OCI-LY1 (cell line): ENCODE data around the gene TRIM10.

Source experiments
- H2AFZ ChIP-seq: fragments of 200-600 bp; sonication (generic), shearing (Covaris generic); 2 replicates; pipeline ENCODE4 v1.6.0; 2014; ENCODE audit warnings: antibody characterized with exemption, mild to moderate bottlenecking, low read length
- H3F3A ChIP-seq: fragments of 200-600 bp; sonication (generic), shearing (Covaris generic); 2 replicates; pipeline ENCODE4 v1.6.0; 2014; ENCODE audit warnings: mild to moderate bottlenecking, antibody characterized with exemption, low read length, moderate library complexity; ENCODE audit not compliant: insufficient read depth
- H3K27ac ChIP-seq: fragments of 200-600 bp; sonication (generic); 2 replicates; pipeline ENCODE4 v1.5.1; 2014; ENCODE audit warnings: low read length, mixed run types, mild to moderate bottlenecking, low read depth; ENCODE audit not compliant: poor library complexity, severe bottlenecking
- H3K27me3 ChIP-seq: fragments of 200-600 bp; sonication (generic); 2 replicates; pipeline ENCODE4 v1.6.0; 2014; ENCODE audit warnings: antibody characterized with exemption, mild to moderate bottlenecking, low read length, moderate library complexity; ENCODE audit not compliant: insufficient read depth
- H3K36me3 ChIP-seq: fragments of 200-600 bp; sonication (generic); 2 replicates; pipeline ENCODE4 v1.6.1; 2014; ENCODE audit warnings: mild to moderate bottlenecking, antibody characterized with exemption, low read length, moderate library complexity, mixed read lengths; ENCODE audit not compliant: insufficient read depth
- H3K4me1 ChIP-seq: fragments of 200-600 bp; sonication (generic); 2 replicates; pipeline ENCODE4 v1.5.1; 2014; ENCODE audit warnings: mild to moderate bottlenecking, low read length, moderate library complexity; ENCODE audit not compliant: insufficient read depth, severe bottlenecking
- H3K4me2 ChIP-seq: fragments of 200-600 bp; sonication (generic), shearing (Covaris generic); 2 replicates; pipeline ENCODE4 v1.6.1; 2014; ENCODE audit warnings: low read length
- H3K4me3 ChIP-seq: fragments of 200-600 bp; sonication (generic); 2 replicates; pipeline ENCODE4 v1.5.1; 2014; ENCODE audit warnings: low read length, low read depth, mild to moderate bottlenecking, mixed read lengths; ENCODE audit not compliant: poor library complexity, severe bottlenecking
- H3K79me2 ChIP-seq: fragments of 200-600 bp; shearing (Covaris generic); 2 replicates; pipeline ENCODE4 v1.6.1; 2016; ENCODE audit warnings: mixed run types, low read length, mixed read lengths; ENCODE audit not compliant: insufficient read depth
- H3K9ac ChIP-seq: fragments of 200-600 bp; sonication (generic), shearing (Covaris generic); 2 replicates; pipeline ENCODE4 v1.6.1; 2014; ENCODE audit warnings: mild to moderate bottlenecking, low read length, mixed read lengths
- H3K9me2 ChIP-seq: fragments of 200-600 bp; sonication (generic), shearing (Covaris generic); 2 replicates; pipeline ENCODE4 v1.6.1; 2014; ENCODE audit warnings: low read depth, mild to moderate bottlenecking, low read length, mixed read lengths
- H3K9me3 ChIP-seq: fragments of 200-600 bp; shearing (Covaris generic); 2 replicates; pipeline ENCODE4 v1.6.1; 2014; ENCODE audit warnings: low read length, mixed read lengths
- H4K20me1 ChIP-seq: fragments of 200-600 bp; sonication (generic), shearing (Covaris generic); 2 replicates; pipeline ENCODE4 v1.6.0; 2016; ENCODE audit warnings: mild to moderate bottlenecking, low read length; ENCODE audit not compliant: insufficient read depth
- EZH2 ChIP-seq: fragments of 200-600 bp; sonication (generic), shearing (Covaris generic); IDR thresholded peaks from 2 replicates; pipeline ENCODE4 v1.8.0; 2017; ENCODE audit warnings: borderline replicate concordance, mixed run types, mild to moderate bottlenecking, antibody characterized with exemption, low read length, moderate library complexity, mixed read lengths
- TF ChIP-seq, protein P1 (sequence below): fragments of 200-600 bp; sonication (generic), shearing (Covaris generic); IDR thresholded peaks from 2 replicates; pipeline ENCODE4 v1.5.1; 2017; ENCODE audit warnings: mild to moderate bottlenecking, antibody characterized with exemption, low read length, moderate library complexity, mixed read lengths

The TRIM10 gene

DNA sequence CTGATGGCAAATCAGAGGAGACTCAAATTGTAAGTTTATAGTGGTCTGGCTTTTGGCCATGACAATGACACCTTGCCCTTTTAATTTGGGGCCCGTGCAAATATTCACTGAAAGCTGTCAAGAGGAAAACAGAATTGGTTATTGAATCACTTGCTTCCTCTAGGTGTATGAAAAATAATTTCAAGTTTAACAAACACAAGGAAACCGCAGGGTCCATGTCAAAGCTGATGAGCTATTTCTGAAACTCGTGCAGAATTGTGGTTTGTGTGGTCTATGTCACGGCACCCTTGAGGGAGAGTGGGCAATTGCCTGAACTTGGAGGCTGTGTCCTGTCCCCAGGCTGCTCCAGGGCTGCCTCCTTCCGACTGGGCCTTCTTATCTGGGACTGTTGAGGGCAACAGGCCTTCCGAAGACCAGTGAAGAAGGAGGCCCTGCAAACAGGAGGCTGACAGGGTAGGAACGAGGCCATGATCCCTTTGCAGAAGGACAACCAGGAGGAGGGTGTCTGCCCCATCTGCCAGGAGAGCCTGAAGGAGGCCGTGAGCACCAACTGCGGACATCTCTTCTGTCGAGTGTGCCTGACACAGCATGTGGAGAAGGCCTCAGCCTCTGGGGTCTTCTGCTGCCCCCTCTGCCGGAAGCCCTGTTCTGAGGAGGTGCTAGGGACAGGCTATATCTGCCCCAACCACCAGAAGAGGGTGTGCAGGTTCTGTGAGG lies 24.3 kb downstream of the TRIM10 start:
- H3K27ac ChIP-seq = no peak overlapping the region
- H4K20me1 ChIP-seq = no peaks in the 10 kb centered on the region
- H3K4me2 ChIP-seq = no peak overlapping the region
- H3K4me1 ChIP-seq = no peaks in the 10 kb centered on the region
- no peaks in the 10 kb centered on the region for H3K9me3 ChIP-seq
- no peaks in the 10 kb centered on the region for H3K27me3 ChIP-seq
- no peaks in the 10 kb centered on the region for H3K79me2 ChIP-seq
- no peak overlapping the region for H2AFZ ChIP-seq
- no peak overlapping the region for H3K9ac ChIP-seq
- H3F3A ChIP-seq = no peaks in the 10 kb centered on the region
- TF ChIP-seq, protein P1, sequence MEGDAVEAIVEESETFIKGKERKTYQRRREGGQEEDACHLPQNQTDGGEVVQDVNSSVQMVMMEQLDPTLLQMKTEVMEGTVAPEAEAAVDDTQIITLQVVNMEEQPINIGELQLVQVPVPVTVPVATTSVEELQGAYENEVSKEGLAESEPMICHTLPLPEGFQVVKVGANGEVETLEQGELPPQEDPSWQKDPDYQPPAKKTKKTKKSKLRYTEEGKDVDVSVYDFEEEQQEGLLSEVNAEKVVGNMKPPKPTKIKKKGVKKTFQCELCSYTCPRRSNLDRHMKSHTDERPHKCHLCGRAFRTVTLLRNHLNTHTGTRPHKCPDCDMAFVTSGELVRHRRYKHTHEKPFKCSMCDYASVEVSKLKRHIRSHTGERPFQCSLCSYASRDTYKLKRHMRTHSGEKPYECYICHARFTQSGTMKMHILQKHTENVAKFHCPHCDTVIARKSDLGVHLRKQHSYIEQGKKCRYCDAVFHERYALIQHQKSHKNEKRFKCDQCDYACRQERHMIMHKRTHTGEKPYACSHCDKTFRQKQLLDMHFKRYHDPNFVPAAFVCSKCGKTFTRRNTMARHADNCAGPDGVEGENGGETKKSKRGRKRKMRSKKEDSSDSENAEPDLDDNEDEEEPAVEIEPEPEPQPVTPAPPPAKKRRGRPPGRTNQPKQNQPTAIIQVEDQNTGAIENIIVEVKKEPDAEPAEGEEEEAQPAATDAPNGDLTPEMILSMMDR = no peak
- no peak for TF ChIP-seq EZH2
- H3K9me2 ChIP-seq = no peaks in the 10 kb centered on the region
- no peaks in the 10 kb centered on the region for H3K36me3 ChIP-seq
- H3K4me3 ChIP-seq = no peak overlapping the region

DNA sequence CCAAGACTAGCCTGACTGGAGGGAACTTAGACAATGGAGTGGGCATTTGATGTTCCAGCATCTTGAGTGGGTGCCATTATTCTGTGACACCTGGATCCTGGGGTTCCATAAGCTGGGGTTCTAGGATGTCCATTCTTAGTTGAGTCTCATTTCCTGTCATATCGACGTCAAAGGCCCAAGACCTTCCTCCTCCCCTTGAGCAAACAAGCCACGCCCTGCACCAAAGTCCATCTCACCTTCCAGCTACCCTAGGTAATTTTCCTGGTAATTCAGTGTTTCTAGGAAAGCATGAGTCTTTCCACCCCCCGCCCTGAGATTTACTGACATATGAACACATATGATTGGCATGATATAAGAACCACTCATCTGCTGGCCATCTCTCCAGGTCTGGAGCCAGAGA lies 25.3 kb downstream of the TRIM10 start, which contains the start of gene TRIM40:
Gene TRIM40 (plus strand): TSS at position 384 of the 400 bp plus-strand sequence. CDS start 897 bp downstream, outside the sequence.
- Histone ChIP-seq H3K27ac (no peak within 1 kb of the TSS), H3K79me2 (no peaks in the 10 kb centered on the region), H3K9ac (no peak within 1 kb of the TSS), H2AFZ (no peak within 1 kb of the TSS), H3K4me1 (peaks cover 2% of the 10 kb centered on the region), H4K20me1 (no peaks in the 10 kb centered on the region), H3K9me3 (no peaks in the 10 kb centered on the region), H3F3A (no peaks in the 10 kb centered on the region), H3K4me2 (no peak within 1 kb of the TSS), H3K9me2 (no peaks in the 10 kb centered on the region), H3K27me3 (peaks cover under 1% of the 10 kb centered on the region; the same call in 1 of the 2 replicates), H3K36me3 (no peaks in the 10 kb centered on the region), H3K4me3 (no peak within 1 kb of the TSS)
- TF ChIP-seq EZH2 = no peak
- TF ChIP-seq, protein P1 = no peak

DNA sequence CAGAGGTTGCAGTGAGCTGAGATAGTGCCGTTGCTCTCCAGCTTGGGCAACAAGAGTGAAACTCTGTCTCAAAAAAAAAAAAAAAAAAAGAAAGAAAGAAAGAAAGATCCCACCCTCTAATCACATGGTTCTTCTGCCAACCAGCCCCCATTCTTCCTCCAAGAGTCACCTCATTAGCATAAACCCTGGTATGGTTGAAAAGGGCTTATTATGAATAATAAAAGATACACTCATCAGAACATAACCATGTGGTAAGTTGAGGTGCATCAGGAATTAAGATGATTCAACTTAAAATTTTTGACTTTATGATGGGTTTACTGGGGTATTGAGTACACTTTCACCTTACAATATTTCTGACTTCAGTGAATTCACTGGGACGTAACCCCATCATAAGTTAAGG lies 25.9 kb downstream of the TRIM10 start:
- Histone ChIP-seq H3K4me3 (no peak overlapping the region), H3K4me1 (peaks cover 4% of the 10 kb centered on the region), H3F3A (no peaks in the 10 kb centered on the region), H3K36me3 (no peaks in the 10 kb centered on the region), H3K9ac (no peak overlapping the region), H3K27ac (no peak overlapping the region), H3K9me3 (no peaks in the 10 kb centered on the region), H3K79me2 (no peaks in the 10 kb centered on the region), H2AFZ (no peak overlapping the region), H4K20me1 (no peaks in the 10 kb centered on the region), H3K9me2 (no peaks in the 10 kb centered on the region), H3K27me3 (peaks cover 5% of the 10 kb centered on the region; the same call in 1 of the 2 replicates), H3K4me2 (no peak overlapping the region)
- TF ChIP-seq, protein P1 = no peak
- no peak for TF ChIP-seq EZH2
